ENCODE measurements around the gene PDK4.
"Not testable (repeated sequence)": the region's sequence is repeated elsewhere in the genome, so short reads cannot be mapped to it uniquely, and the experiment has no call there.

PDK4 gene

DNA sequence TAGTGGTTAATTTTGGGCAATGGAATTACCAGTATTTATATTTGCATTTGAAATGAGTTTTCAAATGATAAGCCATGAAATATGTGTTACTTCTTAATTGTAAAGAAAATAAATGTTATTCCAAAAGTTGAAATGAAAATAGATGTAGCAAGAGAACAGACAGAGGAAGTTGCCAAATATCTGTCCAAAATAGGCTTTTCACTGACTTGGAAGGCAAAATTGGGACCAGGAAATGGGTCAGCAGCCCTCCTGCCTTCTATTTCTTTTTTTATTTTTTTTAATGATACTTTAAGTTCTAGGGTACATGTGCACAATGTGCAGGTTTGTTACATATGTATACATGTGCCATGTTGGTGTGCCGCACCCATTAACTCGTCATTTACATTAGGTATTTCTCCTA lies 8.1 kb upstream of the PDK4 start:
- DNase-seq = not testable (repeated sequence)

- DNase-seq = no peak
Measured at GRCh38 chr7:95602421-95602820, 6.1 kb upstream of the PDK4 start.

- no peak for DNase-seq
Measured at GRCh38 chr7:95601316-95601715, 5.0 kb upstream of the PDK4 start.

- DNase-seq = no peak
Measured at GRCh38 chr7:95599069-95599468, 2.8 kb upstream of the PDK4 start.

- DNase-seq = no peak
Measured at GRCh38 chr7:95598511-95598910, 2.2 kb upstream of the PDK4 start.

DNA sequence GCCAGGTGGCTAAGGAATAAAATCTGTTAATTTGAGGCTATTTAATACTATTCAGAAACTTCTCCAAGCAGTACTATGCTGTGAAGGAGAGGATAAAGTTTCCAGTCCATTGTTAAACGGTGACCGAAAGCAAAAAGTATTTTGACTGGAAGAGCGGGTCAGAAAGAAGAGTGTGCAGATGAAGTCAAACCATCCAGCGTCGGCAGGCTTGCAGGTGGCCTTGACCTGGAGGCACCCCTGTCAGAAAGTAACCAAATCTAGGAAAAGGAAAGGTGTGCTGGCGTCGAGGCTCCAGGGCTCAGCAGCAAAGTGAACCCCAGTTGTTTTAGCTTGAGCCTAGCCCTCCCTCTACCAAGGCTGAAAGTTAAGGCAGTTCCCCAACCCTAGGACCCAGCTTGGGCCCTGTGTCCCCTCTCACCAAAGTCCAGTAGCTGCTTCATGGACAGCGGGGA lies 544 bp downstream of the PDK4 start:
- no peak for DNase-seq

GRCh38 chr7:95594185-95594584 lies 2.1 kb downstream of the PDK4 start:
- no peak for DNase-seq

DNA sequence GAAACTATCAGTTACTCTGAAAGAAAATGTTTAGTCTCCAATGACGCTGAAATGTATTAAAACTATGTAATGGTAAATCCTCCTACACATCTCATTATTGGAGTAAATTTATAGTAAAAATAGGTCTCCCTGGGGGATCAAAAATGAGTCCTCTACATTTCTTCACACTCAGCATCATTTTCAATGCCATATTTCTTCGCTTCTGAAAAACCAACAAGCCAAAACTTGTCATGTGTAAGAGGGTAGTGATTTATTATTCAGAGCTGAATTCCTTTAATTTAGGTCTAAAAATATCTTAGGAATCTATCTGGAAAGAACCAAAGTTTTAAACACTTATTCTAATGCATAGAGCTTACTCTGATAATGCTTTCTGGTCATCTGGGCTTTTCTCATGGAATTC lies 3.0 kb downstream of the PDK4 start:
- DNase-seq = no peak

GRCh38 chr7:95592570-95592969 lies 3.7 kb downstream of the PDK4 start:
- no peak for DNase-seq

GRCh38 chr7:95590387-95591248 lies 5.7 kb downstream of the PDK4 start:
- DNase-seq = no peak

GRCh38 chr7:95589766-95590165 lies 6.5 kb downstream of the PDK4 start:
- no peak for DNase-seq

DNA sequence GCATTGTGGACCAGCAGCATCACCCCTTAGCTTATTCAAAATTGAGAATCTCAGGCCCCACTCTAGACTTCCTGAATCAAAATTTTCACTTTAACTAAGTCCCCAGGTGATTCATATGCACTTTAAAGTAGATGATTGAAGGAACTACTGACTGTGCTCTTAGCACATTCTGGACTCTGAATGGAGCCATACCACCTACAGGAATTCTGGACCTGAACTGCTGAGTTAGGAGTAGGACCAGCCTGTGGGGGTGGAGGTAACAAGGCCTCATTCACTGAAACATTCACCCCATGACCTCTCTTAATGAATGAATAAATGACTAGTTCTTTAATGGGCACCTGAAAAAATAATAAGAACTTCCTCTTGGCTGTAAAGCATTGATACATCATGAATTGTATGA lies 7.3 kb downstream of the PDK4 start:
- DNase-seq = no peak

- DNase-seq = no peak
Measured at GRCh38 chr7:95586951-95587301, 9.4 kb downstream of the PDK4 start.

- DNase-seq = no peak
Measured at GRCh38 chr7:95585426-95585789, 10.9 kb downstream of the PDK4 start.

GRCh38 chr7:95584769-95585425 lies 11.4 kb downstream of the PDK4 start:
- DNase-seq = no peak

GRCh38 chr7:95583834-95584621 lies 12.3 kb downstream of the PDK4 start:
- DNase-seq = no peak

- DNase-seq = no peak
Measured at GRCh38 chr7:95582578-95583293, 13.6 kb downstream of the PDK4 start.

GRCh38 chr7:95581467-95581866 lies 14.8 kb downstream of the PDK4 start:
- no peak for DNase-seq

GRCh38 chr7:95579318-95579717 lies 17.0 kb downstream of the PDK4 start:
- no peak for DNase-seq

DNA sequence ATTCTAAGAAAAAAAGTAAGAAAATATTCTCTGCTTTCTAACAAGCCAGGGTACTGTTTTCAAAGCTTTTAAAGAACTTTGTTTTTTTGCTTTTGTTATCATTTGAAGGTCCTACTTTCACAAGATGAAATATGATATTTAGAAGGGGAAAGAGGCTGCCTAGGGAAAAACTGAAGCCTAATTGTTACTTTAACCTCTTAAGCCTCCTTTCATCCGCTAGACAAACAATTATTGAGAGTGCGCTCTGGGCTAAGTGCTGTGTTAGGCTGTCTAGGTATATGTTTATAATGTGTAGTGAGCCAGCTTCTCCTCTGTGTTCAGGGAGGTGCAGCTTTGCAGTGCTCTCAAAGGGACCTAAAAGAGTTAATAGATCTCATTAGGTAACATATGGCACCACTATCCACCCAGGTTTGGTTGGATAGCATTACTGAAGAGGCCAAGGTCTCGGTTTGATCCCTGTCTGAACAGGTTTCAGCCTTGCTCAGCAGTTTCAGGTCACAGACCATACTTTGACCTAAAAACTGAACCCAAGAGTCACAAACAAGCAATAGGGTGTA lies 17.9 kb downstream of the PDK4 start:
- DNase-seq = no peak

DNA sequence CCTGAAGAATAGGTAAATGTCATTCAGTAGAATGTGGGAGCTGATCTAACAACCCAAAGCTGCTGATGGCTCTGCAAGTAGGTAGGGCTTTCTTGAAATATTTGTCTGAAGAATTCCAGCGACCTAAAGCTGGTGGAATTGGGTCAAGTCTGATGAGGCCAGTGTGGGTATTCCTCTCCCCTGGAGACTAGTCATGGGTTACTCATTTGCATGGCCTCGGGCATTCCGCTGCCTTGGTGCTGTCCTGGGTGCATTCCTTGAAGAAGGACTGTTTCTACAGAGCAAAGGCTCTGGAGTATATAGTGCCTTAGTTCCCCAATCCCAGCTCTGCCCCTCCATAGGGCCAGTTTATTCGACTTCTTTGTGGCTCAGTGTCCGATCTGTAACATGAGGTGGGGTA lies 19.2 kb downstream of the PDK4 start:
- no peak for DNase-seq

GRCh38 chr7:95569720-95570119 lies 26.6 kb downstream of the PDK4 start:
- no peak for DNase-seq

GRCh38 chr7:95560674-95561073 lies 35.6 kb downstream of the PDK4 start:
- DNase-seq = no peak
